Measurements from ENCODE around the gene ORMDL3.
"Not testable (repeated sequence)": the region's sequence is repeated elsewhere in the genome, so short reads cannot be mapped to it uniquely, and the experiment has no call there.

The ORMDL3 gene

DNA sequence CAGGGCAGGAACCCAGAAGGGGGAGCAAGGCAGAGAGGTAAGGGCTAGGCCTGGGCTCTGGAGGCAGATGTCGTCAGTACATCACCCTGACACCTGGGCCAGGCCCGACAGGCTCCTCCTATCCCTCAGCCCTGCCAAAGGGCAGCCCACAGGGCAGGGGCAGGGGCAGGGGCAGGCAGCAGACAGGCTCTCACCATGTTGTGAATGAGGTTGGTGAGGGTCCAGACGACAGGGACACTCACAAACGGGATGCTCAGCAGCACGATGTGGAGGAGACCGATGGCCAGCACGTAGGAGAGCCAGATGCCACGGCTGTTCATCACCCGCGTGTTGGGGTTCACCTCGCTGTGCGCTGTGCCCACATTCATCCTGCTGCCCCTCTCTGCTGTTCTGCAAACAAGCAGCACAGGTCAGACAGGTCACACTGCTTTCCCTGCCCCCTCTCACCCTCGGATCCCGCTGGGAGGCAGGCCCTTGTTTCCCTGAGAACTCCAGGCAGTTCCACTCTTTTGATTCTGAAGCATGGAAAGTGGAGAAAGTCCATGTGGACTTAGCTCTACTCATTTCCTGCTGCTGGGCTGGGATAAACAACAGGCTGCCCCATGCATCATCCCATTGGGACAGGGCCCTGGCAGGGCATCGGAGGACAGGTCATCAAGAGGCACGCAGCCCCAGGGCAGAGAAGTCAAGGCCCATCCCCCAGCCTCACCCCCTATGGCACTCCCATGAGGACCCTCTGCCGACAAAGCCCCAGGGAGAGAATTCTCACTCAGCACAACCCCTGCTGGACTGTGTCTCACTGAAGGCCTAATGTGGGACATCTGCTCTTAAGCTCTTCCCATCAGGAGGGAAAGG lies 3.3 kb downstream of the ORMDL3 start:
- no peak for DNase-seq

DNA sequence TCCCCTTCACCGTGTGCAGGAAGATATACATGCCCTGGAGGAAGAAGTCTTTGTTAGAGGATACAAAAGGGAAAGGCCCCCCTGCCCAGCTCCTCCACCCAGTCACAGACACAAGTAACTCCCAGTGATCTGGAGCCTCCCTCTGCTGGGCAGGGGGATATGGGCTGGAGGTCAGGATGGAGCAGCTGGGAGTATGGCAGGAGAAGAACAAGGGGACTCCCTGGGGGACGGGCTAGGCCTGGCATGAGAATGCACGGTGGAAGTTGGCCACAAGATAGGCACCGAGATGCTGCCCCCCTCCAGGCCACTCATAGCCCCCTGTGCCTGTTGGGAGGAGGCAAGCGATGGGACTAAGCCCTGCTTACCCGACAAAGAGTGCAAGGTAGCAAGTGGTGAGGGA lies 4.2 kb downstream of the ORMDL3 start:
- no peak for DNase-seq

DNA sequence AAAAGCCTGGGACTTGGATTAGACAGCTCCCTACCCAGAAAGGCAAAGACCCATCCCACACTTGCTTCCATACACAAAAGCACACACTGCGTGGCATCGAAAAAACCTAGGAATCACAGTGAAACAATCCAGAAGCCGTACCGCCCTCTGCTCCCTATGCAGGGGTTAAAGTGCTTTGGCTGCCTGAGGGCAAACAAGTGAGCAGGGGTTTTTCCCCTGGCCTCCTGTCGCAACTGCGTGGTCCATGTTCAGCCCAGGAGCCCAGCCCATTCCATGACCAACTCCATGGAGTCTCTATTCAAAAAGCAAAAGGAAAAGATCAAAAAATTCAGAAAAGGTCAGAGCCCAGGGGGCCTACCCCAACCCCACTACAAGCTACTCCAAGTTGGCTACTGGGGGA lies 5.4 kb downstream of the ORMDL3 start:
- DNase-seq: no peak

DNA sequence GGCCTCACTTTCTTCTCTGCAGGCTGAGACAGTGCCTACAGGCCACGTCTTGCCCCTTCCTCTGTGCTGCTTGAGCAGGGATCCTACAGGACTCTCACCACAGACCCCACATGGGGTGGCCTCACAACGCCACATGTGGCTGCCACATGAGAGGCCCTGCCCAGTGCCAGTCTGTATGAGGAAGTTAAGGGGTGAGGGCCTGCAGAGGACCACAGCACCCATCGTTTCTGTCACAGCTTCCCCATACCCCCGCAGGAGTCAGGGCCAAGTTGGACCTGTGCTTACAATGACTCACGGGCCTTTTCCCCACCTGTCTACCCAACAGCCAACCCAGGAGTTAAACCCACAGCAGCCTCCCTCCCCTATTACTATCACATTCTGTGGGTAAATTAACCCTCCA lies 6.1 kb downstream of the ORMDL3 start:
- peak; percentile 31 for DNase-seq

DNA sequence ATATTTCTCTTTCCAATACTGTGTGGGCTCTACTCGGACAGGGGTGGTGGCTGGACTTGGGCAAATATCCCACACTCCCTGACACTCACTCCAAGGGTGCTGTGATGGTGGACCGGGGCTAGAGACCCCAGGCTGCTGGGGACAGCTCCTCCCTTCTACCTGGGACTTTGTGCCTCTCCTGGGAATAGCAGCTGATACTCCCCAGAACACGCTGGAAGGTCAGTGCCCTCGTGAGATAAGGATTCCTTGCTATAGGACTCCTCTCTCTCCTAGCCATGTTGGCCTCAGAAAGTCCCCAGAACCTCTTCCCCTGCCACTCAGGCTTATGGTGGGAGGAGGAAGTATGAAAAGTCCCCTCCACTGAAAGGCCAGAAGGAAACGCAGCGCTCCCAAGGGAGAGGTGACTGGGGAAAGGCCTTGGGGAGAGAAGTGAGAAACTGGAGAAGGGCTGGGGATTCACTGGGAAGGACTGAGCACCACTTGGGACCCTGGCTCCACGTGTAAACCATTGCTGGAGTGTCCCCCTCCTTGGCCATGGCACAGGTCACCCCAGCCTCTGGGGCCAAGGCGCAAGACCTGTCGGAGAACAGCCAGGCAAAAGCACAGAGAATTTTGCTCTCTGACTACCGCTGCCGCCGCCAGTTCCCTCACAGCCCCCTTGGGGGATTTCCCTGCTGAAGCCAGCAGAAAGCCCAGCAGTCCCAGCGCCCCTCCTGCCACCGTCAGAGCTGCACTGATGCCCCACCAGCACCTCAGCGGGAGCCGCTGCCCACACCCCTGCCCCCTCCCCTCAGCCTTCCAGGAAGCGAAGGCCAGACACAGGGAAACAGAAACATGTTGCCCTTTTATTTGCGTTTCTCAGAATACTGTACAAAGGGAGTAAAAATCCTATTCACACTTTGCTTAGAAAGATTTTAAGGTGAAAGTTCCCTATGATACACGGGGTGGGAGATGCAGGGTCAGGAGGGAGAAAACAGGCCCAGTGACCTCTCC lies 6.9 kb downstream of the ORMDL3 start:
- DNase-seq: peak; percentile 68

DNA sequence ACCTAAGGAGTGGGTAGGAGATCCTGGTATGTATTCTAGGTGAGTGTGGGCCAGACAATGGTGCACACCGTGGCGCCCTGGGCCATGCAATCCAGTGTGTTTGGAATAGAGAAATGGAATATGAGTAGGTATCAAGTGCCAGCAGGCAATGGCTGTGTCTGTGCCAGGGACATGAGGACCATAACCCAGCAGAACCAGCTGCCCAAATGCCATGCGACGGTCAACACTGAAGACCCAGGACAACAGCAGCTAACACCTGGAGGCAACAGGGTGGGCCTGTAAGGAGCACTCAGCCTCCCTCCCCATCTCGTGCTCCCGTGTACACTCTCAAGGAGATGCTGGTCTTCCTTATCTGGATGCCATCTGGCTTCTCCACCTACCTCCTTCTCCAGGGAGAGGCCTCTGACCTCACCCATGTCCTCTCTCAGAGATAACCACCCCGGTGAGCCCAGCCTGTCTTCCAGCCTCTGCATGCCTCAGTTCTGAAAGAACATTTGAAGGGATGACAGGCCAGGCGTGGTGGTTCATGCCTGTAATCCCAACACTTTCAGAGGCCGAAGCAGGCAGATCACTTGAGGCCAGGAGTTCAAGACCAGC lies 8.2 kb downstream of the ORMDL3 start:
- DNase-seq: no peak

DNA sequence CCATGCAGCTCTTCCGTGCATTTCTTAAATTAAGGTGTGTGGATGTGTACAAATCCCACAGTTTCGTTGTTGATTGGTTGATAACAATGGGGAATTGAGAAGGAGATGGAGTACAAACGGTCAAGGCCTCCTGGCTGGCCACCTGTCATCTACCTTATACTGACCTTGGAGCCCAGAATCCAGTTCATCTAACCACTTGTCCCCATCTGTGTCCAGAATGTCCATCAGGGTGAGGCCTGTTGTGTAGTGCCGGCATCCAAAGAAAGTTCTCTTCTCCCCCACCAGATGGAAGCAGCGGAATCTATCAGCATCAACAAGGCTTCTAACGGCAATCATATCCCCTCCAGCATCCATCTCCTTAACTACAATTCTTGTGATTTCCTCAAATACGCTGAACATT lies 10.5 kb downstream of the ORMDL3 start:
- no peak for DNase-seq

DNA sequence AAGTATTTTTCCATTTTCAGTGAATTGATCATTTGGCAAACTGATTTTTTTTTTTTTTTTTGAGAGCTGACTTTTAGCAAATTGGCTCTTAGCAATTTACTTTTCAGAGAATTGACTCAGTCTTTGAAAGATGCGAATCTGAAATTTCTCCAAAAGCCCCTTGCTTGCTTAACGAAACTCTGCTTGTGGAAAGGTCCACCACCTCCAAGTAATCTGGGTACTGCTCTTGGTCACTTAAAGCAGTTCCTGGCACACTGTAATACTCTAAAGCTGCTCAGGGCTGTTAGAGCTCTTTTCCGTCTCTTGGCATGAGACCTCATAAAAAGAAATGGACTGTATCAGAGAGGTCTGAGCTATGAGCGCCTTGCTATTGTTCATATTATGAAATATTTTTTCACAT lies 11.8 kb downstream of the ORMDL3 start:
- DNase-seq: no peak

DNA sequence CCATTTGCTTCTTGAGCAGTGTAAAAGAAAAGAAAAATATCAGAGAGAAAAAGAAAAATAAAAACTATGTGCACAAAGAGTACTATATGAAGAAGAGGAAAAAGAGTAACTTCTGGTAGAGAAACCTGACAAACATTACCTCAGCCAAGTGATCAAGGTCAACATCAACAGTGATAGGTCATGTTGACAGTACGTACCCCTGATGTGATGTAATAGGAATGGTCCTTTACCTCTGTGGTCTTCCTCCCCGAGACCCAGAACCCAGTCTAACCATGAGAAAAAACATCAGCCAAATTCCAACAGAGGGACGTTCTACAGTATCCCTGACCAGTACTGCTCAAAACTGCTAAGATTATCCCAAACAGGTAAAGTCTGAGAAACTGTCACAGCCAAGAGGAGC lies 13.4 kb downstream of the ORMDL3 start:
- no peak for DNase-seq

DNA sequence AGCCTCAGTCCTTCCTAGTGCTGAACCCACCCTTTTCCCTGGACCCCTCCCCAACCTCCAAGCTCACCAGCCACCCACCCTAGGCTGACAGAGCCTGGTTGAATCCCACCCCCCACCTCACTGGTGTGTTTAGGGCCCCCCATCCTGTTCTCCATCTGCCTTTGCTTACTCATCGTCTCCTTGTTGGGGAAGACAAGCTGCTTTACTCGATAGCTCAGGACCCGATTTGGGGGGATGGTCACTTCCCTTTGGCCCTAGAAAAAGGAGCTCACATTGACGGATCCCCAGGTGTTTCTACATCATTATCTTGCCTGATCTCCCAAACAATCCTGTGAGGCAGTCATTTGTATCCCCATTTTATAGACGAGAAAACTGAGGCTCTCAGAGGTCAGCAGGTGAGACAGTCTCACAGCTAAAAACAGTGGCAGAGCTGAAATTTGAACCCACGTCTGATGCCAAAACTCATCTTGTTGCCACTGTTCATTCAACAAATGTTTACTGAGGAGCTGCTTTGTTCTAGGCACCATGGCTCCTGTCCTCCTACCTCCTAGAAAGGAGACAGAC lies 18.5 kb downstream of the ORMDL3 start:
- DNase-seq: no peak

DNA sequence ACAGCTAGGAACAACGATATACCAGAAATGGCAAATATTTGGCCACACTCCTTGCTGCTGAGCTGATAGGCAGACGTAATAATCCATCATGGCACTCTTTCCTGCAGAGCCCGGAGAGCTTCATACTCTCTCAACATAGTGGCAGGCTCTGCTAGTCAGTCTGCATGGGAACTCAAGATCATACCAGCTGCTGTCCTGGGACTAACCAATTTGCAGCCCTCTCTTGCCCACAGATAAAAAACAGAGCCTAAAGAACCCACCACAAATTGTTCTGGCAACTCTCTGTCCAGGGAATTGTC lies 22.5 kb downstream of the ORMDL3 start:
- no peak for DNase-seq

DNA sequence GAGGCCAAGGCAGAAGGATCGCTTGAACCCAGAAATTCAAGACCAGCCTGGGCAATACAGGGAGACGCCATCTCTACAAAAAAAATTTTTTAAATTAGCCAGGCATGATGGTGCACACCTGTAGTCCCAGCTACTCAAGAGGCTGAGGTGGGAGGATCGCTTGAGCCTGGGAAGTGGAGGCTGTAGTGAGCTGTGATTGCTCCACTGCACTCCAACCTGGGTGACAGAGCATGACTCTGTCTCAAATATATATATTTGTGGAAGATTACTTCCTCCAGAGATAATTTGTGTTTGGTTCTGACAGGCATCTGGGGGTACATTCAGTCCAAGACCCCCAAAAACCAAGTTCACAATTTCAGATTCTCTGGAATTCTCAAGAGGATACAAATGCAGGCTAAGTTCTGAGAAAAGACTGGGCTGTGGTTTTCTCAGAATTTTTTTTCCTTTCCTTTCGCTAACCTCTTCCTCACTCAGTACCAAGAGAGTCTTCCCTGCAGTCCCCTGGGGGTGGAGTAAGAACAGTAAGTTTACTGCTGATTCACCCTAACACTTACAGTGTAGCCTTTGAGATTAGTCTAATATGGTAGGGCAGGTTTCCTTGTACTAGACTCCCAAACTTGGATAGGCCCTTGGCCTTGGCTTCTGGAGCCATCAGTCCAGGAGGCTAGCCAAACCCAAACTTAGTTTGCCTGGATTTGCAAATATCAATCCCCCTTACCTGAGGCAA lies 24.1 kb downstream of the ORMDL3 start:
- no peak for DNase-seq

DNA sequence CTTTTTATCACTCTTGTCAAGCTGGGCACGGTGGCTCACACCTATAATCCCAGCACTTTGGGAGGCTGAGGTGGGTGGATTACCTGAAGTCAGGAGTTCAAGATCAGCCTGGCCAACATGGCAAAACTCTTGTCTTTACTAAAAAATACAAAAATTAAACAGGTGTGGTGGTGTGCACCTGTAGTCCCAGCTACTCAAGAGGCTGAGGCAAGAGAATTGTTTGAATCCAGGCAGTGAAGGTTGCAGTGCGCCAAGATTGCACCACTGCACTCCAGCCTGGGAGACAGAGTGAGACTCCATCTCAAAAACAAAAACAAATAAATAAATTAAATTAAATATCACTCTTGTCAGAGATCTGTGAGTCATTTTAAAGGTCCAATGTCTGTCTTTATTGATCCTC lies 25.4 kb downstream of the ORMDL3 start:
- not testable (repeated sequence) for DNase-seq

DNA sequence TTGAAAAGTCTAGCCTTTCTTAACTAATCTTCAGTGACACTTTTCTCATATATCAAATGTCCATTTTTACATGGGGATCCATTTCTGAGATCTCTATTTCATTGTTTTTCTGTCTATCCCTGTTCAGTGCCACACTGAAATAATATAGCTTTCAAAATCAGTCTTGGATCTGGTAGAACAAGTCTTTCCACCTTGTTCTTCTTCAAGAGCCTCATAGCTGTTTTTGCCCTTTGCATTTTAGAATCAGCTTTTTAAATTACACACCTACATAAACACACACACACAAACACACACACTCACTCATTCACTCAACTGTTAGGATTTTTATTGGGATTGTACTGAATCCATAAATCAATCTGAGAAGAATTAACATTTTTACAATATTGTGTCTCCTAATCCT lies 28.2 kb downstream of the ORMDL3 start:
- DNase-seq: no peak

DNA sequence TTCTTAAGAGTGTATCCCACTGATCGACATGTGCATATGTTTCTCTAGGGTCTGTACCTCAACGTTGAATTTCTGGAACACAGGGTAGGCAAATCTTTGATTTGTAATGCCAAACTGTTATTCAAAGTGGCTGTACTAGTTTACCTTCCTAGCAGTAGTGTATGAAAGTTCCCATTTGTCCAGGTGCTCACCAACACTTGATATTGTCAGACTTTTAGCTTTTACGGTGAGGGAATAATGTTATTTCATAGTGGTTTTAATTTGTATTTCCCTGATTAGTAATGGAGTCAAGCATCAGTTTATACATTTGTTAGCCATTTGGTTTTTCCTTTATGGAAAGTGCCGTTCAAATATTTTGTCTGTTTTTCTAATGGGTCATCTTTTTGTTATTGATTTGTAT lies 29.3 kb downstream of the ORMDL3 start:
- DNase-seq: no peak

DNA sequence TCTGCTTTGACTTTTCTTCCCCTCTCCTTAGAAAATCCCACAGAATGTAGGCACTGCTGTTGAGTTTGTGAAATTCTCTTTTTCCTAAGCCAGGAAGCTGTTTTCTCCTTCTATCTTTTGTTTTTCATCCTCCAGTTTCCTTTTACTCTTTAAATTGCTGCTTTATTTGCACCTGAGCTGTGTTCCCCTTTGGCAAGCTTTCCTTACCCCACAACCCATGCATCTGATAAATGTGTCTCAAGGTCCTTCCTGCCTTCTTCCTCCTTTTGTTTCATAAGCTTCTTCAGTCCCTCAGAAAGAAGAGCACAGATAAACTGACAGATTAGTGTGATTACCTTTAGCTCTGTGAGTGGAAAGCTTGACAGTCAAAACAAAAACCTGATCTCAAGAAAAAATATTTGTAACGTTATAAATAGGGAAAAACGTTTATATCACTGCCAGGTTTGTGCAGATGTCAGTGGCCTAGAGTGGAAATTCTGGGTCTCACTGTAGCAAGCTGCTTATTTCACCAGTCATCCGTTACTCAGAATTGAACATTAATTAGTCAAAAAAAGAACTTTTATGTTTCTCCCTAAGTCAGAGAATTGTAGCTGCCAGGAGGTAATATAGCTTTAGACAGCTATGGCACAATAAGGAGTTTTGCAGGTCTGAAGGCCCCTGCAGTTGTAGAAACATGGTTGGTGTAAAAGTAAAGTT lies 32.6 kb downstream of the ORMDL3 start:
- DNase-seq: no peak

DNA sequence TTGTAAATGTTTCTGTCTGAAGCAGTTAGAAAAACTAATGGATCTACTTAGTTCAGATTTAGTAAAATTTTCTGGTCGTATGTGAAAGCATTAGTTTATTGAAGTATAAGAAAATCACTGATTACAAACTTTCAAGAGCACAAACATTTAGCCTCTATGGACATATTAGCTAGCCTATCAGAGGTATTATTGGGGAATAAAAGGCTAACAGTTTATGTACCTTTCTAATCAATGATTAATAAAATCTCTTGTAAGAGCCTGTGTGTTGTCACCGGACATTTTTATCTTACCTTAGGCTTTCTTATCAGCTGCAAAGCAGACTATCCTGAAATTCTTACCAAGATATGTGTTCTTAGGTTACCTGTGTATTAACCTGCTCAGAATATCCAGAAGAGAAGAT lies 38.2 kb downstream of the ORMDL3 start:
- DNase-seq: no peak

DNA sequence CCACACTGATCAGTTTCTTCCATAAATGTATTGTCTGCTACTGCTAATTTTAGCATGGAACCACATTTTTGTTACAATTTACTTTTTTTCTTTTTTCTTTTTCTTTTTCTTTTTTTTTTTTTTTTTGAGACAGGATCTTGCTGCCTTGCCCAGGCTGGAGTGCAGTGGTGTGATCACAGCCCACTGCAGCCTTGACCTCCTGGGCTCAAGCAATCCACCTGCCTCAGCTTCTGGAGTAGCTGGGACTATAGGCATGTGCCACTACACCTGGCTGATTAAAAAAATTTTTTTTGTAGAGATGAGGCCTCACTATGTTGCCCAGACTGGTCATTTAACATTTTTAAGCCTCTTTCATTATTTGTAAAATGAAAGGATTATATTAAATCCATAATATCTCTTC lies 40.3 kb downstream of the ORMDL3 start:
- DNase-seq: no peak

DNA sequence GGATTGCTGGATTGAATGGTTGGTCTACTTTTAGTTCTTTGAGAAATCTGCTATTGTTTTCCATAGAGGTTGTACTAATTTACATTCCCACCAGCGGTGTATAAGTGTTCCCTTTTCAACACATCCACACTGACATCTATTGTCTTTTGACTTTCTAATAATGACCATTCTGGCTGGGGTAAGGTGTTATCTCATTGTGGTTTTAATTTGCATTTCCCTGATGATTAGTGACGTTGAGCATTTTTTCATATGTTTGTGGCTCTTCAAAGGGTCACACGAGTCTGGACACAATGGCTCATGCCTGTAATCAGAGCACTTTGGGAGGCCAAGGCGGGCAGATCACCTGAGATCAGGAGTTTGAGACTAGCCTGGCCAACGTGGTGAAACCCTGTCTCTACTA lies 41.3 kb downstream of the ORMDL3 start:
- not testable (repeated sequence) for DNase-seq

DNA sequence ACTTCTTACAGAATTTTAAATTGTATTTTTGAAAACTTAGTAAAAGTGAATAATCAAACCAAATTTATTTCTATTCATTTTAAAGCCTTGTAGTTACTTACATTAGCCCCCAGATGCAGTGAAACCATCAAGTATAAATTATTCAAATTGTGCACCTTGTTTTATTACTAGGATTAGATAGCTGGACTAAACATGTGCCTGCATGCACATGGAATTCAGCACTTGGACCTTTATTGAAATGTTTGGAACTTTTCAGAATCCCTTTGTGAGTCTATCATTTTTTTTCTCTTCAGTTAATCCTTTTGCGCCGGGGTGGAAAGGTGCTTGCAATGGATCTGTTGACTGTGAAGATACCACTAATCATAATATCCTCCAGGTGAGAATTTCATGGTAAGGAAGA lies 54.6 kb downstream of the ORMDL3 start:
- DNase-seq: no peak

DNA sequence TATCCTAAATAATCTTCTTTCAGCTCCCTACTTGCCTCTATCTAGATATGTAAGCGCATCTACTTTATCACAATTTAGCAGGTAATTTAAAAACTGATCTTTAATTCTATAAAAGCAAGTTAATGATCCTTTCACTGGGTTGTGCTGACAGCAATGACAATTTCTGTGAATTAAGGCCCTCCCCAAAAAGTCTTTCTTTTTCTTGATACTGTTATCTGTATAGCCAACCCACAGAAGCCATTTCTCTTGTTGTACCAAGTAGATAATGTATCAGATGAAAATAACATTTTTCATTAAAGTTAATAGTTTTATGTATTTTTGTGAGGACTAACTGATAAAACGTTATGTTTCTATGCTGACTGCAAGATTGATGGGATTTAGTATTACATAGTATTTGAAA lies 55.6 kb downstream of the ORMDL3 start:
- DNase-seq: no peak

All from stimulated activated CD4-positive, alpha-beta T cell treated with anti-CD3 and anti-CD28 coated beads, Interleukin-4, amount 100 ng/mL, for 1 hour (primary cell).